Measurements from ENCODE around the gene CHRDL2. TPM values are rescaled to one million over a fixed set of nuclear protein-coding genes. Genes with fewer than 3 reads are reported as not detected.

The CHRDL2 gene
- total RNA-seq, 2 donors from 2014 or later, result 0.09 to 9.1 TPM

DNA sequence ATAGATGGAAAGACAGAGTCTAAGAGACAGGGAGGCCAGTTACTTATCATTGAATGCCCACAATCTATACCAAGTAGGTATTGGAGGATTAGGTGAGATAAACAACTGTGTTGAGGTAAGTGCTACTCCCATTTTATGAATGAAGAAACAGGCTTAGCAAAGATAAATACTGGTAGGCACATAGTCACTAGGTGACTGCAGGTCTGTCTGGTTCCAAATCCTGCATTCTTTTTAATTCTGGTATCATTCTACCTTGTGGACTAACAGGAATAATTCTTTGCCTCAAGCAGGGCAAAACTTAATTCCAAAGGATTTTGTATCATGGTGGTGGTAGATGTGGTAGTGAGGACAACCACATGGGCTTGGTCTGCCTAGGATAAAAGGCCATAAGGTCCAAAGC is 45.8 kb upstream of the CHRDL2 start:
- Histone ChIP-seq H3K27ac (no peak overlapping the region), H3K4me1 (replicated peaks) (no peaks in the 10 kb centered on the region), H3K9me3 (no peaks in the 10 kb centered on the region), H3K27me3 (replicated peaks; ENCODE audit: insufficient read depth) (no peaks in the 10 kb centered on the region), H3K4me3 (no peak overlapping the region), H3K36me3 (no peaks in the 10 kb centered on the region)
- intact Hi-C loops (cut with DNase I), result no loop called here
- DNase-seq (ENCODE audit: low spot score), result no peak
- TF ChIP-seq POLR2AphosphoS5 (IDR thresholded peaks at IDR 0.05), result no peak
- no peak for TF ChIP-seq POLR2A (IDR thresholded peaks at IDR 0.05)
- TF ChIP-seq CTCF (IDR thresholded peaks at IDR 0.05), result no peak

GRCh38 chr11:74776546-74776945 is 45.3 kb upstream of the CHRDL2 start:
- Histone ChIP-seq H3K36me3 (no peaks in the 10 kb centered on the region), H3K27ac (no peak overlapping the region), H3K9me3 (no peaks in the 10 kb centered on the region), H3K4me3 (no peak overlapping the region), H3K4me1 (replicated peaks) (no peaks in the 10 kb centered on the region), H3K27me3 (replicated peaks; ENCODE audit: insufficient read depth) (no peaks in the 10 kb centered on the region)
- intact Hi-C loops (cut with DNase I), result no loop called here
- no peak for TF ChIP-seq CTCF (IDR thresholded peaks at IDR 0.05)
- TF ChIP-seq POLR2A (IDR thresholded peaks at IDR 0.05), result no peak
- TF ChIP-seq POLR2AphosphoS5 (IDR thresholded peaks at IDR 0.05), result no peak
- DNase-seq (ENCODE audit: low spot score), result no peak

DNA sequence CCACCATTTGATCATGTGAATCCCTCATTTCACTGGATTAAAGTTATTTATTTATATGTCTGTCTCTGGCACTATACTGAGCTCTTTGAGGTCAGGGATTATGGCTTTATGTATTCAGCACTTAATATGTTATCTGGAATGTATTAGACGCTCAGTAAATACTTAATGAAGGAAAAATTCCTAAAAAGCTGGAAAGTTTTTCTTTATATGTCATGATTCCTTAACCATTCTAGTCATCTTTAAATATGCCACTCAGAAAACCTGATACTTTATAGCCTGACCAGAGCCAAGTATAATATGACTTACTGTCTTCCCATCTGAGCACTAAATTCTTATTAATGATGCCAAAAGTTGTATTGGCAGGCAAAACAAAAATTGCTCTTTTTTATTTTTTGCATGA is 44.5 kb upstream of the CHRDL2 start:
- Histone ChIP-seq H3K27ac (no peak overlapping the region), H3K4me1 (replicated peaks) (no peaks in the 10 kb centered on the region), H3K4me3 (no peak overlapping the region), H3K27me3 (replicated peaks; ENCODE audit: insufficient read depth) (no peaks in the 10 kb centered on the region), H3K36me3 (no peaks in the 10 kb centered on the region), H3K9me3 (no peaks in the 10 kb centered on the region)
- intact Hi-C loops (cut with DNase I), result no loop called here
- 61% methylated on average over 1 of the region's 1 CpG for WGBS
- no peak for DNase-seq (ENCODE audit: low spot score)
- no peak for TF ChIP-seq CTCF (IDR thresholded peaks at IDR 0.05)
- TF ChIP-seq POLR2AphosphoS5 (IDR thresholded peaks at IDR 0.05), result no peak
- TF ChIP-seq POLR2A (IDR thresholded peaks at IDR 0.05), result no peak

- Histone ChIP-seq H3K27ac (no peak overlapping the region), H3K4me1 (replicated peaks) (no peaks in the 10 kb centered on the region), H3K36me3 (no peaks in the 10 kb centered on the region), H3K27me3 (replicated peaks; ENCODE audit: insufficient read depth) (no peaks in the 10 kb centered on the region), H3K9me3 (no peaks in the 10 kb centered on the region), H3K4me3 (no peak overlapping the region)
- intact Hi-C loops (cut with DNase I), result no loop called here
- TF ChIP-seq POLR2AphosphoS5 (IDR thresholded peaks at IDR 0.05) (no peak), CTCF (IDR thresholded peaks at IDR 0.05) (no peak), POLR2A (IDR thresholded peaks at IDR 0.05) (no peak)
- no peak for DNase-seq (ENCODE audit: low spot score)
Observed at GRCh38 chr11:74773476-74773875, 42.2 kb upstream of the CHRDL2 start.

DNA sequence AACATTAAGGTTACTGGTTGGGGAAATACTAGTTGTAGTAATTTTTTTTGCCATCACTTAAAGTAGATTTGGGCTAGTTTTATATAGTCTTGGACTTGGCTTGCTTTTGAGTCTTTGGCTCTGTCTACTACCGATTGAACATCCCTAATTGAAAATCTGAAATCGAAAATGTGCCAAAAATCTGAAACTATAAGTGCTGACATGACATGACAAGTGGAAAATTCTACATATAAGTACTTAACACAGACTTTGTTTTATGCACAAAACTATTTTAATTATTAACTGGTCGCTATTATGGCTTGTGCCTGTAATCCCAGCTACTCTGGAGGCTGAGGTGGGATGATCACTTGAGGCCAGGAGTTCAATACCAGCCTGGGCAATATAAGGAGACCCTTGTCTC is 39.9 kb upstream of the CHRDL2 start:
- H3K4me3 ChIP-seq, result no peak overlapping the region
- H3K9me3 ChIP-seq, result no peaks in the 10 kb centered on the region
- WGBS, result 93% methylated on average over 3 of the region's 3 CpGs
- no peaks in the 10 kb centered on the region for H3K4me1 ChIP-seq (replicated peaks)
- TF ChIP-seq POLR2A (IDR thresholded peaks at IDR 0.05) (no peak), CTCF (IDR thresholded peaks at IDR 0.05) (no peak), POLR2AphosphoS5 (IDR thresholded peaks at IDR 0.05) (no peak)
- H3K27ac ChIP-seq, result no peak overlapping the region
- no peaks in the 10 kb centered on the region for H3K27me3 ChIP-seq (replicated peaks; ENCODE audit: insufficient read depth)
- DNase-seq (ENCODE audit: low spot score), result no peak
- intact Hi-C loops (cut with DNase I), result no loop called here
- no peaks in the 10 kb centered on the region for H3K36me3 ChIP-seq
